CD14-positive monocyte (primary cell): Measurements from ENCODE around the gene PHLDA2. TPM values are rescaled to one million over a fixed set of nuclear protein-coding genes. Genes with fewer than 3 reads are reported as not detected.

ENCODE experiments used
- DNase-seq, 3 donors: peaks; one replicate each; pipeline ENCODE4 v3.0.0-alpha.2; 2011 to 2022
- H2AFZ ChIP-seq: 2 replicates; pipeline ENCODE4 v1.6.0; 2012; ENCODE audit warnings: mild to moderate bottlenecking, low read depth, low read length, inconsistent platforms; ENCODE audit not compliant: insufficient read depth, poor library complexity, severe bottlenecking
- H3K27ac ChIP-seq, 2 donors: 1 replicate in 1 of 2; 2 replicates in 1 of 2; pipeline ENCODE4 v1.5.1; 2012 to 2013; ENCODE audit warnings: low read length in 2 of 2, control low read depth in 1 of 2, inconsistent platforms in 1 of 2, low read depth in 1 of 2, mild to moderate bottlenecking in 1 of 2
- H3K27me3 ChIP-seq, 2 donors: one replicate each; pipeline versions ENCODE4 v1.6.0 to v1.6.1; 2011 to 2013; ENCODE audit warnings: low read length in 2 of 2; ENCODE audit not compliant: control insufficient read depth in 2 of 2, insufficient read depth in 2 of 2
- H3K36me3 ChIP-seq, 2 donors: replicated peaks in 1 of 2; 1 replicate in 1 of 2; 2 replicates in 1 of 2; pipeline versions ENCODE4 v1.5.1 to v1.6.1; 2012 to 2013; ENCODE audit warnings: low read length in 2 of 2, control low read depth in 1 of 2, inconsistent platforms in 1 of 2, mild to moderate bottlenecking in 1 of 2; ENCODE audit not compliant: insufficient read depth in 2 of 2, control insufficient read depth in 1 of 2
- H3K4me1 ChIP-seq, 2 donors: 1 replicate in 1 of 2; 2 replicates in 1 of 2; pipeline versions ENCODE4 v1.5.1 to v1.6.1; 2012 to 2013; ENCODE audit warnings: low read length in 2 of 2, control low read depth in 1 of 2, inconsistent platforms in 1 of 2, mild to moderate bottlenecking in 1 of 2, moderate library complexity in 1 of 2; ENCODE audit not compliant: insufficient read depth in 2 of 2, control insufficient read depth in 1 of 2
- H3K4me2 ChIP-seq: replicated peaks from 2 replicates; pipeline ENCODE3; 2012; ENCODE audit warnings: low read length, moderate library complexity, mild to moderate bottlenecking; ENCODE audit not compliant: poor library complexity, severe bottlenecking; ENCODE audit errors: extremely low read depth
- H3K4me3 ChIP-seq, 3 experiments: fragments of 200-600 bp in 1 of 3; sonication (generic) in 1 of 3; replicated peaks in 1 of 3; 1 replicate in 2 of 3; 2 replicates in 1 of 3; pipeline ENCODE4 v1.5.1; 2011 to 2013; ENCODE audit warnings: low read length in 3 of 3, mild to moderate bottlenecking in 3 of 3, control low read depth in 2 of 3, low read depth in 2 of 3, inconsistent platforms in 1 of 3, moderate library complexity in 1 of 3
- H3K79me2 ChIP-seq: 2 replicates; pipeline ENCODE4 v1.6.0; 2012; ENCODE audit warnings: mild to moderate bottlenecking, control low read depth, inconsistent platforms, low read length, moderate library complexity; ENCODE audit not compliant: insufficient read depth
- H3K9ac ChIP-seq: 2 replicates; pipeline ENCODE4 v1.6.0; 2017; ENCODE audit warnings: low read length, mild to moderate bottlenecking; ENCODE audit not compliant: insufficient read depth, poor library complexity, severe bottlenecking
- H3K9me3 ChIP-seq, 2 donors: replicated peaks in 1 of 2; 1 replicate in 1 of 2; 2 replicates in 1 of 2; pipeline versions ENCODE4 v1.5.1 to v1.6.1; 2012 to 2013; ENCODE audit warnings: low read length in 2 of 2, control low read depth in 1 of 2; ENCODE audit not compliant: control insufficient read depth in 1 of 2, insufficient read depth in 1 of 2
- H4K20me1 ChIP-seq: 2 replicates; pipeline ENCODE4 v1.6.0; 2012; ENCODE audit warnings: mild to moderate bottlenecking, low read length, control low read depth, moderate library complexity; ENCODE audit not compliant: insufficient read depth
- H3K27ac Mint-ChIP-seq, 7 donors: one replicate each; pipeline ENCODE4 v1.8.0; 2020; ENCODE audit warnings: mild to moderate bottlenecking in 7 of 7, mixed read lengths in 7 of 7, moderate library complexity in 6 of 7, inconsistent platforms in 2 of 7
- H3K27me3 Mint-ChIP-seq, 3 donors: one replicate each; pipeline ENCODE4 v1.8.0; 2021 to 2022; ENCODE audit warnings: low read depth in 3 of 3, mild to moderate bottlenecking in 3 of 3, mixed read lengths in 3 of 3, moderate library complexity in 3 of 3, inconsistent platforms in 1 of 3
- H3K36me3 Mint-ChIP-seq, 2 donors: one replicate each; pipeline ENCODE4 v1.8.0; 2020; ENCODE audit warnings: mixed read lengths in 2 of 2, inconsistent platforms in 1 of 2, mild to moderate bottlenecking in 1 of 2
- H3K4me1 Mint-ChIP-seq: one replicate; pipeline ENCODE4 v1.8.0; 2020; ENCODE audit warnings: mild to moderate bottlenecking, mixed read lengths
- H3K4me3 Mint-ChIP-seq, 2 donors: one replicate each; pipeline ENCODE4 v1.8.0; 2020; ENCODE audit warnings: mild to moderate bottlenecking in 2 of 2, mixed read lengths in 2 of 2, moderate library complexity in 1 of 2
- H3K9me3 Mint-ChIP-seq, 7 donors: one replicate each; pipeline ENCODE4 v1.8.0; 2020 to 2022; ENCODE audit warnings: mixed read lengths in 7 of 7, mild to moderate bottlenecking in 6 of 7, moderate library complexity in 6 of 7, inconsistent platforms in 2 of 7
- CTCF ChIP-seq: fragments of 200-600 bp; IDR thresholded peaks from one replicate; pipeline ENCODE4 v1.8.0; 2022; ENCODE audit warnings: antibody characterized with exemption, mild to moderate bottlenecking
- WGBS: methylation state at CpG from one replicate; pipeline ENCODE4 v1.1.5; 2013; ENCODE audit warnings: missing lambda C conversion rate; ENCODE audit not compliant: insufficient coverage; 5-methylcytosine and 5-hydroxymethylcytosine counted together
- intact Hi-C, 2 donors: fragments of 100-400 bp; cut with micrococcal nuclease; formaldehyde crosslinking; loops; one replicate each; pipeline versions ENCODE4 v1.15.0 to v1.15.1; 2023
- polyA plus RNA-seq, 3 donors: library from polyadenylated mRNA; depleted of rRNA in 1 of 3; unstranded in 2 of 3; stranded (reverse) in 1 of 3; fragments of 300-500 nt in 2 of 3; fragments of >200 nt in 1 of 3; fragmentation: Illumina TruSeq in 2 of 3; gene quantifications; 1 replicate in 2 of 3; 2 replicates in 1 of 3; pipeline ENCODE4 v1.2.3, GENCODE V29; 2012 to 2021

PHLDA2 gene
- polyA plus RNA-seq, 3 donors, result 2.6 to 54.5 (median 4.7) TPM

GRCh38 chr11:2882396-2883110 lies 46.7 kb downstream of the PHLDA2 start:
- WGBS, result 91% methylated on average over 5 of the region's 11 CpGs
- Histone ChIP-seq H3K4me3 (peak overlapping the region in 1 of 3 experiments; percentile 77), H3K36me3 (no peaks in the 10 kb centered on the region), H3K4me2 (peak overlapping the region; percentile 8), H3K27ac (no peak overlapping the region), H3K9me3 (peaks cover 0 to 8% of the 10 kb centered on the region in 2 donors), H3K4me1 (peaks cover 14 to 28% of the 10 kb centered on the region in 2 donors), H3K9ac (no peak overlapping the region), H2AFZ (no peak overlapping the region), H3K79me2 (no peaks in the 10 kb centered on the region), H3K27me3 (peaks cover 11 to 42% of the 10 kb centered on the region in 2 donors), H4K20me1 (peaks cover under 1% of the 10 kb centered on the region)
- peak overlapping the region; percentile 50 to 89 for H3K4me3 Mint-ChIP-seq
- H3K9me3 Mint-ChIP-seq, result peaks cover 0 to 19% (median 3%) of the 10 kb centered on the region in 7 donors
- H3K36me3 Mint-ChIP-seq, result peaks cover 0 to 11% of the 10 kb centered on the region in 2 donors
- no peak for DNase-seq
- intact Hi-C loops, result loop anchor here in 1 of 2 donors (10.0 kb wide), 2 partner anchors 188 to 578 kb away; partner anchors contain the start of genes C11orf21, KCNQ1OT1 and TSPAN32
- H3K27ac Mint-ChIP-seq, result peak overlapping the region in 1 of 7 donors; percentile 70
- H3K4me1 Mint-ChIP-seq, result peaks cover 13% of the 10 kb centered on the region
- H3K27me3 Mint-ChIP-seq, result peaks cover 39 to 59% (median 48%) of the 10 kb centered on the region in 3 donors
- TF ChIP-seq CTCF, result no peak

DNA sequence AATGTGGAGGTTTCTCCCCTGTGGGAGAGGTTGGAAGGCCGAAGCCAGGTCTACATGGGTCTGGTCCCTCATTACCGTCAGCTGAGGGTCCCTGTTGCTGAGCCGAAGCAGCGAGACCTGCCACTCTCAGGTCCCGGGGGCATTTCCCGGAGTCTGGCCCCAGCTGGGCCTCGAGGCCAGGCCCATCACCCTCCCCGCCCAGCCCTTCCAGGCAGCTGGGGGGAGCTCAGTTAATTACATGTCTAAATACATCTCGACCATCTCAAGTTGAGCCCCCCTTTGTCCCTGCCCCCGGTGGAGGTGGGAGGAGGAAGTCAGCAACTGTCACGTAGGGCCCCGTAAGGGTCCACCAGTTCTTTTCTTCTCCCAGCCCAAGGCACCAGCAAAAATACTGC lies 47.2 kb downstream of the PHLDA2 start:
- Histone ChIP-seq H4K20me1 (no peaks in the 10 kb centered on the region), H3K4me2 (no peak overlapping the region), H3K27me3 (peaks cover 11 to 36% of the 10 kb centered on the region in 2 donors), H3K79me2 (no peaks in the 10 kb centered on the region), H3K4me3 (no peak overlapping the region), H3K27ac (no peak overlapping the region), H2AFZ (no peak overlapping the region), H3K4me1 (peaks cover 14 to 28% of the 10 kb centered on the region in 2 donors), H3K36me3 (no peaks in the 10 kb centered on the region), H3K9me3 (peaks cover 0 to 11% of the 10 kb centered on the region in 2 donors), H3K9ac (no peak overlapping the region)
- WGBS, result 93% methylated on average over 8 of the region's 12 CpGs
- intact Hi-C loops, result loop anchor here in 1 of 2 donors (10.0 kb wide), 2 partner anchors 187 to 577 kb away; partner anchors contain the start of genes C11orf21, KCNQ1OT1 and TSPAN32
- H3K4me3 Mint-ChIP-seq, result peak overlapping the region in 1 of 2 donors; percentile 26
- H3K27ac Mint-ChIP-seq, result no peak overlapping the region
- H3K9me3 Mint-ChIP-seq, result peaks cover 2 to 25% (median 8%) of the 10 kb centered on the region in 7 donors
- H3K27me3 Mint-ChIP-seq, result peaks cover 33 to 54% (median 43%) of the 10 kb centered on the region in 3 donors
- TF ChIP-seq CTCF, result no peak
- DNase-seq, result no peak
- H3K36me3 Mint-ChIP-seq, result peaks cover 0 to 10% of the 10 kb centered on the region in 2 donors
- peaks cover 13% of the 10 kb centered on the region for H3K4me1 Mint-ChIP-seq
